Measurements from ENCODE around the gene CHL1.

- TF ChIP-seq CTCF (IDR thresholded peaks at IDR 0.05; ENCODE audit: low read length) = no peak
- no peak for TF ChIP-seq EZH2 (optimal IDR thresholded peaks at IDR 0.05; ENCODE audit: low read depth, low read length)
- TF ChIP-seq EZH2phosphoT487 (IDR thresholded peaks at IDR 0.05; ENCODE audit: low read length) = no peak
Measured at GRCh38 chr3:288417-288816, 91.9 kb downstream of the CHL1 start.

Data from MM.1S (cell line).